Erythroblast (primary cell): ENCODE results near the gene CTSV.
"Not testable (repeated sequence)": the region's sequence is repeated elsewhere in the genome, so short reads cannot be mapped to it uniquely, and the experiment has no call there.

Experiments used
- GATA1 ChIP-seq: IDR thresholded peaks from 2 replicates; pipeline ENCODE4 v1.6.1; 2011; ENCODE audit warnings: low read depth, mild to moderate bottlenecking, control low read depth, low read length, moderate library complexity
- POLR2A ChIP-seq: IDR thresholded peaks from 2 replicates; pipeline ENCODE4 v1.6.1; 2011; ENCODE audit warnings: mild to moderate bottlenecking, low read length

GRCh38 chr9:96983496-96984122 is 55.3 kb downstream of the CTSV start:
- not testable (repeated sequence) for TF ChIP-seq POLR2A, GATA1
